Nephron progenitor cell (in vitro differentiated cells): ENCODE data around the gene IL2RA.

Experiments used
- DNase-seq: peaks from one replicate; pipeline ENCODE4 v3.0.0; 2021
- H3K27ac Mint-ChIP-seq: 2 replicates; pipeline ENCODE4 v1.8.0; 2021; ENCODE audit warnings: mild to moderate bottlenecking, moderate library complexity, mixed read lengths
- H3K27me3 Mint-ChIP-seq: 2 replicates; pipeline ENCODE4 v1.8.0; 2021; ENCODE audit warnings: mild to moderate bottlenecking, low read depth, mixed read lengths; ENCODE audit not compliant: poor library complexity
- H3K36me3 Mint-ChIP-seq: 2 replicates; pipeline ENCODE4 v1.8.0; 2021; ENCODE audit warnings: low read depth, mixed read lengths
- H3K4me1 Mint-ChIP-seq: 2 replicates; pipeline ENCODE4 v1.8.0; 2021; ENCODE audit warnings: mixed read lengths
- H3K4me3 Mint-ChIP-seq: 2 replicates; pipeline ENCODE4 v1.8.0; 2021; ENCODE audit warnings: mild to moderate bottlenecking, moderate library complexity, mixed read lengths
- H3K9me3 Mint-ChIP-seq: 2 replicates; pipeline ENCODE4 v1.8.0; 2021; ENCODE audit warnings: mild to moderate bottlenecking, moderate library complexity, mixed read lengths
- CTCF ChIP-seq: fragments of 200-600 bp; sonication (generic); IDR thresholded peaks from 2 replicates; pipeline ENCODE4 v1.5.0; 2021; ENCODE audit warnings: antibody characterized with exemption

The IL2RA gene

GRCh38 chr10:6037422-6037821 lies 24.7 kb downstream of the IL2RA start:
- DNase-seq = no peak
- Mint-ChIP-seq H3K36me3 (no peaks in the 10 kb centered on the region), H3K27me3 (peaks cover 30% of the 10 kb centered on the region), H3K4me1 (peaks cover 36% of the 10 kb centered on the region), H3K9me3 (peaks cover 4% of the 10 kb centered on the region), H3K27ac (no peak overlapping the region), H3K4me3 (no peak overlapping the region)
- TF ChIP-seq CTCF = no peak

GRCh38 chr10:6036861-6037321 lies 25.3 kb downstream of the IL2RA start:
- H3K27me3 Mint-ChIP-seq = peaks cover 29% of the 10 kb centered on the region
- peaks cover 4% of the 10 kb centered on the region for H3K9me3 Mint-ChIP-seq
- H3K36me3 Mint-ChIP-seq = no peaks in the 10 kb centered on the region

GRCh38 chr10:6035931-6036575 lies 26.1 kb downstream of the IL2RA start:
- H3K27ac Mint-ChIP-seq = no peak overlapping the region
- no peak for TF ChIP-seq CTCF

More at GRCh38 chr10:6036861-6037321, 25.3 kb downstream of the IL2RA start:
- no peak overlapping the region for H3K27ac Mint-ChIP-seq
- no peak for DNase-seq
- no peak overlapping the region for H3K4me3 Mint-ChIP-seq
- TF ChIP-seq CTCF = no peak
- H3K4me1 Mint-ChIP-seq = peaks cover 36% of the 10 kb centered on the region

GRCh38 chr10:6035101-6035834 lies 26.9 kb downstream of the IL2RA start:
- Mint-ChIP-seq H3K27me3 (peaks cover 29% of the 10 kb centered on the region), H3K36me3 (no peaks in the 10 kb centered on the region), H3K27ac (no peak overlapping the region), H3K4me1 (peaks cover 36% of the 10 kb centered on the region), H3K9me3 (peaks cover 13% of the 10 kb centered on the region), H3K4me3 (no peak overlapping the region)
- TF ChIP-seq CTCF = no peak
- DNase-seq = no peak

More at GRCh38 chr10:6035931-6036575, 26.1 kb downstream of the IL2RA start:
- peaks cover 29% of the 10 kb centered on the region for H3K27me3 Mint-ChIP-seq
- no peak for DNase-seq
- H3K4me3 Mint-ChIP-seq = no peak overlapping the region
- H3K9me3 Mint-ChIP-seq = peaks cover 6% of the 10 kb centered on the region
- peaks cover 36% of the 10 kb centered on the region for H3K4me1 Mint-ChIP-seq
- no peaks in the 10 kb centered on the region for H3K36me3 Mint-ChIP-seq

GRCh38 chr10:6034371-6034770 lies 27.8 kb downstream of the IL2RA start:
- TF ChIP-seq CTCF = no peak
- Mint-ChIP-seq H3K27me3 (peaks cover 33% of the 10 kb centered on the region), H3K9me3 (peaks cover 19% of the 10 kb centered on the region), H3K4me3 (no peak overlapping the region), H3K27ac (no peak overlapping the region), H3K4me1 (peaks cover 36% of the 10 kb centered on the region), H3K36me3 (no peaks in the 10 kb centered on the region)
- no peak for DNase-seq
